Measurements from ENCODE around the gene TGFB1I1. TPM values are rescaled to one million over a fixed set of nuclear protein-coding genes. Genes with fewer than 3 reads are reported as not detected.

TGFB1I1 gene
- total RNA-seq, 1 donor from 2014 or later, result 25.6 TPM

DNA sequence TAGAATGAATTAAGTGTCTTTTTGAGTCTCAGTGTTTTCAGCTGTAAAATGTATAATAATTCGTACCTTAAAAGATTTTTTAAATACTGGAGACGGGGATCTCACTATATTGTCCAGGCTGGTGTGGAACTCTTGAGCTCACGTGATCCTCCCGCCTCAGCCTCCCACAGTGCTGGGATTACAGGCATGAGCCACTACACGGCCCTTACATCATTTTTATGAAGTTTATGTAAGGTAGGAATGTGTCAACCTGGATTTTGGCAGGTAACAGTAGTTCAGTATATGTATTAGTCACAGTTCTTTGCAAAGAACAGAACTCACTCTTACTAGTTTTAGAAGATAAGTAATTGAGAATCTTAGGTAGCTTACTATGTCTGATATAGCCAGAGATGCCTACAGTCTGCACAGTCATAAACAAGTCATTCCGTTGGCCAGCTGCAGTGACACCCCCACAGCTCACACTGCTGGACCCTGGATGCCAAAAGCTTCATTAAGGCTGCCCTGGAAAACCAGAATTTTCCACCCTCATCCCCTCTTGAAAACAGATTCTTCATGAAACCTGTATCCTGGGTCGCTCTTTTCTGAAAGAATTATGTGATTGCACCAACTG, 43.2 kb upstream of the TGFB1I1 start:
- Mint-ChIP-seq H3K4me1 (ENCODE audit: unreplicated experiment) (no peaks in the 10 kb centered on the region), H3K36me3 (no peaks in the 10 kb centered on the region), H3K9me3 (no peaks in the 10 kb centered on the region), H3K4me3 (no peak overlapping the region), H3K27me3 (peaks cover 34% of the 10 kb centered on the region), H3K27ac (no peak overlapping the region)
- DNase-seq (ENCODE audit: extremely low spot score, unreplicated experiment), result no peak
- TF ChIP-seq, protein P1, sequence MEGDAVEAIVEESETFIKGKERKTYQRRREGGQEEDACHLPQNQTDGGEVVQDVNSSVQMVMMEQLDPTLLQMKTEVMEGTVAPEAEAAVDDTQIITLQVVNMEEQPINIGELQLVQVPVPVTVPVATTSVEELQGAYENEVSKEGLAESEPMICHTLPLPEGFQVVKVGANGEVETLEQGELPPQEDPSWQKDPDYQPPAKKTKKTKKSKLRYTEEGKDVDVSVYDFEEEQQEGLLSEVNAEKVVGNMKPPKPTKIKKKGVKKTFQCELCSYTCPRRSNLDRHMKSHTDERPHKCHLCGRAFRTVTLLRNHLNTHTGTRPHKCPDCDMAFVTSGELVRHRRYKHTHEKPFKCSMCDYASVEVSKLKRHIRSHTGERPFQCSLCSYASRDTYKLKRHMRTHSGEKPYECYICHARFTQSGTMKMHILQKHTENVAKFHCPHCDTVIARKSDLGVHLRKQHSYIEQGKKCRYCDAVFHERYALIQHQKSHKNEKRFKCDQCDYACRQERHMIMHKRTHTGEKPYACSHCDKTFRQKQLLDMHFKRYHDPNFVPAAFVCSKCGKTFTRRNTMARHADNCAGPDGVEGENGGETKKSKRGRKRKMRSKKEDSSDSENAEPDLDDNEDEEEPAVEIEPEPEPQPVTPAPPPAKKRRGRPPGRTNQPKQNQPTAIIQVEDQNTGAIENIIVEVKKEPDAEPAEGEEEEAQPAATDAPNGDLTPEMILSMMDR (conservative IDR thresholded peaks at IDR 0.05), result no peak

- no peaks in the 10 kb centered on the region for H3K9me3 Mint-ChIP-seq
- peaks cover 30% of the 10 kb centered on the region for H3K27me3 Mint-ChIP-seq
- TF ChIP-seq, protein P1 (conservative IDR thresholded peaks at IDR 0.05), result no peak
- no peak overlapping the region for H3K27ac Mint-ChIP-seq
- no peaks in the 10 kb centered on the region for H3K36me3 Mint-ChIP-seq
- H3K4me1 Mint-ChIP-seq (ENCODE audit: unreplicated experiment), result no peaks in the 10 kb centered on the region
- no peak overlapping the region for H3K4me3 Mint-ChIP-seq
- no peak for DNase-seq (ENCODE audit: extremely low spot score, unreplicated experiment)
Observed at GRCh38 chr16:31429314-31429713, 42.6 kb upstream of the TGFB1I1 start.

- H3K9me3 Mint-ChIP-seq, result no peaks in the 10 kb centered on the region
- no peak overlapping the region for H3K27ac Mint-ChIP-seq
- peaks cover 27% of the 10 kb centered on the region for H3K27me3 Mint-ChIP-seq
- H3K4me3 Mint-ChIP-seq, result no peak overlapping the region
- no peak for DNase-seq (ENCODE audit: extremely low spot score, unreplicated experiment)
- no peaks in the 10 kb centered on the region for H3K4me1 Mint-ChIP-seq (ENCODE audit: unreplicated experiment)
- TF ChIP-seq, protein P1 (conservative IDR thresholded peaks at IDR 0.05), result no peak
- H3K36me3 Mint-ChIP-seq, result no peaks in the 10 kb centered on the region
Observed at GRCh38 chr16:31429796-31430195, 42.2 kb upstream of the TGFB1I1 start.

- Mint-ChIP-seq H3K4me1 (ENCODE audit: unreplicated experiment) (no peaks in the 10 kb centered on the region), H3K36me3 (no peaks in the 10 kb centered on the region), H3K27ac (no peak overlapping the region), H3K27me3 (peaks cover 21% of the 10 kb centered on the region), H3K9me3 (no peaks in the 10 kb centered on the region), H3K4me3 (no peak overlapping the region)
- TF ChIP-seq, protein P1 (conservative IDR thresholded peaks at IDR 0.05), result no peak
- DNase-seq (ENCODE audit: extremely low spot score, unreplicated experiment), result no peak
Observed at GRCh38 chr16:31430380-31431052, 41.4 kb upstream of the TGFB1I1 start.

DNA sequence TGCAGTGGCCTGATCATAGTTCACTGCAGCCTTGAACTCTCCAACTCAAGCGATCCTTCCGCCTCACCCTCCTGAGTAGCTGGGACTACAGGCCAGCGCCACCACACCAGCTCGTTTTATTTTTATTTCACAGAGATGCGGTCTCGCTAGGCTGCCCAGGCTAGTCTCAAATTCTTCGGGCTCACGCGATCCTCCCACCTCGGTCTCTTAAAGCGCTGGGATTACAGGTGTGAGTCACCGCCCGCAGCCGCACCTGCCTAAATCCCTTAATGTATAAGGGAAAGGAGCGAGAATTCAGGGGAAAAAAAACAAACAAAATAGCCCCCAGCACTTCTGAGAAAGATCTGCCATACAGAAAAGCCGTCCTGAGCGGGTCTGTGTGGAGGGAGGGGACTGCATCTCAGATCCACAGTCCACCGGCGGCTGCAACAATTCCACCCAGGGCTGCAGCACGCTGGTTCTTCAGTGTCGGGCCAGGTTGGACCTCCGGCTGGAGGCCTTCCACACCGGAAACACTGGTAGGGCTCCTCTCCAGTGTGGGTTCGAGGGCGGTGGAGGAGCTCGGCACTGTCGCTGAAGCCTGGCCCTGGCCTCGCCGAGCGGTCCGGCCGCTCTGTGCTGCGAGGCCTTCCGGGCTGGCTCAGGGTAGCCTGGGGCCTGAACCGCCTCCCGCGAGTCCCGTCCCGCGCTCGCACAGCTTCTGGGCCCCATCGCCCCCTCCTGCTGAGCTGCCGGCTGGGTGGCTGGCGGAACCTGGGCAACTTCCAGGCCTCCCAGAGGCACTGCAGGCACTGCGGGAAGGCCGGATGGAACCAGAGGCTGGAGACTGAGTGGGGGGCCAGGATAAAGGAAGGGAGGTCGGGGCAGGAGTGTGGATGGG, 36.4 kb upstream of the TGFB1I1 start:
- H3K36me3 Mint-ChIP-seq, result no peaks in the 10 kb centered on the region
- H3K9me3 Mint-ChIP-seq, result no peaks in the 10 kb centered on the region
- TF ChIP-seq, protein P1 (conservative IDR thresholded peaks at IDR 0.05), result no peak
- H3K27ac Mint-ChIP-seq, result no peak overlapping the region
- DNase-seq (ENCODE audit: extremely low spot score, unreplicated experiment), result no peak
- H3K4me1 Mint-ChIP-seq (ENCODE audit: unreplicated experiment), result no peaks in the 10 kb centered on the region
- peaks cover 4% of the 10 kb centered on the region for H3K27me3 Mint-ChIP-seq
- no peak overlapping the region for H3K4me3 Mint-ChIP-seq

Data from type B pancreatic cell (in vitro differentiated cells).